Measurements from ENCODE around the gene EEF1E1.

Gene EEF1E1

DNA sequence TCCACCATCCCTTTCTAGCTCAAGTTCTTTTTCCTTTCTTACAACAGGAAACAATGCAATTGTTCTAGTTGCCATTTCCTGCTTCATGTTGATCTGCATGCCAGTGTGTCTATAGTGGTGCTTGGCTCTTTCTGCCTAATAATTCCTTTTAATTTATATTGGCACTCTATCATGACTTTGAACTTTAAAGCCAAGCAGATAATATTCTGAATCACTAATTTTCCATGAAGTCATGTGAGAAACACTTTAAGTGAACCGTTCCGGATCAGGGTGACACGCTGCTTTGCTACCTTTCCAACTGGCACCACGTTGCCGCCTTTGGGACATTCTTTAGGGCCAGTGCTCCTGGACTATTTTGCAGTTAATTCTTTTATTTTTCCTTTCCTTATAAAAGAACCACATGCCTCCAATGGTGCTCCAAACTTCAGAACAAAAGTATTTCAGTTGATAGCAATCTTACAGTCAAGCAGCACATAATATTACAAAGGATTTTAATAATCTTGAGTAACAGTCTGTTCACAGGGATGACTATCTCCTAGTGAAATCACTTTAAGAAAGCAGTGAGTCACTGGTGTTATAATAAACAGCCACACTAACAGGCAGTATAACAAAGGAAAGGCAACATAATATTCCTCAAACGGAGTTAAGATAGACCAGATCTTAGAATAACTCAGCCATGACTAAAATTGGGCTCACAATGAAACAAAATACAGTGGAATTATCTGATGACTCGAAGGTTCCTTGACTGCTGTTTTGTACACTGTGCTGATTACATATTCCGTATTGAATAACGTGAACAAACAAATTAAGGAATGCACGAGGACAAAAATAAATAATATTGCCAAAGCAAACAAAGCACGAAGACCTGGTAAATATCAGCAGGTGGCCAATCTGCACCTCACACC lies 19.1 kb downstream of the EEF1E1 start (continued):
- TF ChIP-seq, protein P1, sequence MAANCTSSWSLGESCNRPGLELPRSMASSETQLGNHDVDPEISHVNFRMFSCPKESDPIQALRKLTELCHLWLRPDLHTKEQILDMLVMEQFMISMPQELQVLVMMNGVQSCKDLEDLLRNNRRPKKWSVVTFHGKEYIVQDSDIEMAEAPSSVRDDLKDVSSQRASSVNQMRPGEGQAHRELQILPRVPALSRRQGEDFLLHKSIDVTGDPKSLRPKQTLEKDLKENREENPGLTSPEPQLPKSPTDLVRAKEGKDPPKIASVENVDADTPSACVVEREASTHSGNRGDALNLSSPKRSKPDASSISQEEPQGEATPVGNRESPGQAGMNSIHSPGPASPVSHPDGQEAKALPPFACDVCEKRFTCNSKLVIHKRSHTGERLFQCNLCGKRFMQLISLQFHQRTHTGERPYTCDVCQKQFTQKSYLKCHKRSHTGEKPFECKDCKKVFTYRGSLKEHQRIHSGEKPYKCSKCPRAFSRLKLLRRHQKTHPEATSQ (tag by site-specific recombination; IDR thresholded peaks at IDR 0.05) = no peak
- TF ChIP-seq ZNF266 (tag by site-specific recombination; IDR thresholded peaks at IDR 0.05; ENCODE audit: low read depth) = no peak
- TF ChIP-seq GFI1B (tag by site-specific recombination; IDR thresholded peaks at IDR 0.05) = no peak
- TF ChIP-seq KLF9 (tag by site-specific recombination; IDR thresholded peaks at IDR 0.05; ENCODE audit: low read depth) = 0 out of 2 replicates have a peak, but pooled peaks have one; percentile 12
- no peak for TF ChIP-seq ZNF37A (tag by site-specific recombination; IDR thresholded peaks at IDR 0.05)
- TF ChIP-seq, protein P2, sequence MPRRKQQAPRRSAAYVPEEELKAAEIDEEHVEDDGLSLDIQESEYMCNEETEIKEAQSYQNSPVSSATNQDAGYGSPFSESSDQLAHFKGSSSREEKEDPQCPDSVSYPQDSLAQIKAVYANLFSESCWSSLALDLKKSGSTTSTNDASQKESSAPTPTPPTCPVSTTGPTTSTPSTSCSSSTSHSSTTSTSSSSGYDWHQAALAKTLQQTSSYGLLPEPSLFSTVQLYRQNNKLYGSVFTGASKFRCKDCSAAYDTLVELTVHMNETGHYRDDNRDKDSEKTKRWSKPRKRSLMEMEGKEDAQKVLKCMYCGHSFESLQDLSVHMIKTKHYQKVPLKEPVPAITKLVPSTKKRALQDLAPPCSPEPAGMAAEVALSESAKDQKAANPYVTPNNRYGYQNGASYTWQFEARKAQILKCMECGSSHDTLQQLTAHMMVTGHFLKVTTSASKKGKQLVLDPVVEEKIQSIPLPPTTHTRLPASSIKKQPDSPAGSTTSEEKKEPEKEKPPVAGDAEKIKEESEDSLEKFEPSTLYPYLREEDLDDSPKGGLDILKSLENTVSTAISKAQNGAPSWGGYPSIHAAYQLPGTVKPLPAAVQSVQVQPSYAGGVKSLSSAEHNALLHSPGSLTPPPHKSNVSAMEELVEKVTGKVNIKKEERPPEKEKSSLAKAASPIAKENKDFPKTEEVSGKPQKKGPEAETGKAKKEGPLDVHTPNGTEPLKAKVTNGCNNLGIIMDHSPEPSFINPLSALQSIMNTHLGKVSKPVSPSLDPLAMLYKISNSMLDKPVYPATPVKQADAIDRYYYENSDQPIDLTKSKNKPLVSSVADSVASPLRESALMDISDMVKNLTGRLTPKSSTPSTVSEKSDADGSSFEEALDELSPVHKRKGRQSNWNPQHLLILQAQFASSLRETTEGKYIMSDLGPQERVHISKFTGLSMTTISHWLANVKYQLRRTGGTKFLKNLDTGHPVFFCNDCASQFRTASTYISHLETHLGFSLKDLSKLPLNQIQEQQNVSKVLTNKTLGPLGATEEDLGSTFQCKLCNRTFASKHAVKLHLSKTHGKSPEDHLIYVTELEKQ (tag by site-specific recombination; IDR thresholded peaks at IDR 0.05; ENCODE audit: borderline replicate concordance) = peak; percentile 65
- TF ChIP-seq, protein P3, sequence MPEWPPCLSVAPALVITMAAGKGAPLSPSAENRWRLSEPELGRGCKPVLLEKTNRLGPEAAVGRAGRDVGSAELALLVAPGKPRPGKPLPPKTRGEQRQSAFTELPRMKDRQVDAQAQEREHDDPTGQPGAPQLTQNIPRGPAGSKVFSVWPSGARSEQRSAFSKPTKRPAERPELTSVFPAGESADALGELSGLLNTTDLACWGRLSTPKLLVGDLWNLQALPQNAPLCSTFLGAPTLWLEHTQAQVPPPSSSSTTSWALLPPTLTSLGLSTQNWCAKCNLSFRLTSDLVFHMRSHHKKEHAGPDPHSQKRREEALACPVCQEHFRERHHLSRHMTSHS (tag by site-specific recombination; IDR thresholded peaks at IDR 0.05) = no peak
- TF ChIP-seq ZBTB21 (tag by site-specific recombination; IDR thresholded peaks at IDR 0.05) = 0 out of 2 replicates have a peak, but pooled peaks have one; percentile 14
- TF ChIP-seq SP3 (tag by site-specific recombination; IDR thresholded peaks at IDR 0.05) = 0 out of 2 replicates have a peak, but pooled peaks have one; percentile 23
- TF ChIP-seq ZNF157 (tag by site-specific recombination; IDR thresholded peaks at IDR 0.05) = no peak
- no peak for TF ChIP-seq WT1 (tag by site-specific recombination; IDR thresholded peaks at IDR 0.05)
- no peak for TF ChIP-seq ZNF776 (tag by site-specific recombination; IDR thresholded peaks at IDR 0.05; ENCODE audit: borderline replicate concordance)
- 0 out of 2 replicates have a peak, but pooled peaks have one; percentile 20 for TF ChIP-seq ZBTB1 (tag by site-specific recombination; IDR thresholded peaks at IDR 0.05)
- TF ChIP-seq OSR2 (tag by site-specific recombination; IDR thresholded peaks at IDR 0.05) = 0 out of 2 replicates have a peak, but pooled peaks have one; percentile 42
- TF ChIP-seq, protein P4, sequence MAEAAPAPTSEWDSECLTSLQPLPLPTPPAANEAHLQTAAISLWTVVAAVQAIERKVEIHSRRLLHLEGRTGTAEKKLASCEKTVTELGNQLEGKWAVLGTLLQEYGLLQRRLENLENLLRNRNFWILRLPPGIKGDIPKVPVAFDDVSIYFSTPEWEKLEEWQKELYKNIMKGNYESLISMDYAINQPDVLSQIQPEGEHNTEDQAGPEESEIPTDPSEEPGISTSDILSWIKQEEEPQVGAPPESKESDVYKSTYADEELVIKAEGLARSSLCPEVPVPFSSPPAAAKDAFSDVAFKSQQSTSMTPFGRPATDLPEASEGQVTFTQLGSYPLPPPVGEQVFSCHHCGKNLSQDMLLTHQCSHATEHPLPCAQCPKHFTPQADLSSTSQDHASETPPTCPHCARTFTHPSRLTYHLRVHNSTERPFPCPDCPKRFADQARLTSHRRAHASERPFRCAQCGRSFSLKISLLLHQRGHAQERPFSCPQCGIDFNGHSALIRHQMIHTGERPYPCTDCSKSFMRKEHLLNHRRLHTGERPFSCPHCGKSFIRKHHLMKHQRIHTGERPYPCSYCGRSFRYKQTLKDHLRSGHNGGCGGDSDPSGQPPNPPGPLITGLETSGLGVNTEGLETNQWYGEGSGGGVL (tag by site-specific recombination; IDR thresholded peaks at IDR 0.05) = peak; percentile 8; the same call in 1 of the 2 replicates
- TF ChIP-seq ZNF423 (tag by site-specific recombination; IDR thresholded peaks at IDR 0.05) = no peak
- peak; percentile 75 for TF ChIP-seq ZNF366 (tag by site-specific recombination; conservative IDR thresholded peaks at IDR 0.05)
- no peak for TF ChIP-seq ZNF777 (tag by site-specific recombination; IDR thresholded peaks at IDR 0.05; ENCODE audit: borderline replicate concordance)
- no peak for TF ChIP-seq ZNF544 (tag by site-specific recombination; IDR thresholded peaks at IDR 0.05)
- TF ChIP-seq ZEB2 (tag by site-specific recombination; IDR thresholded peaks at IDR 0.05) = peak; percentile 68; the same call in 1 of the 2 replicates
- no peak for TF ChIP-seq ZNF221 (tag by site-specific recombination; IDR thresholded peaks at IDR 0.05; ENCODE audit: borderline replicate concordance)
- no peak for TF ChIP-seq ZBTB48 (tag by site-specific recombination; IDR thresholded peaks at IDR 0.05)
- TF ChIP-seq, protein P5, sequence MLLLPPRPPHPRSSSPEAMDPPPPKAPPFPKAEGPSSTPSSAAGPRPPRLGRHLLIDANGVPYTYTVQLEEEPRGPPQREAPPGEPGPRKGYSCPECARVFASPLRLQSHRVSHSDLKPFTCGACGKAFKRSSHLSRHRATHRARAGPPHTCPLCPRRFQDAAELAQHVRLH (tag by site-specific recombination; IDR thresholded peaks at IDR 0.05) = no peak
- TF ChIP-seq, protein P6, sequence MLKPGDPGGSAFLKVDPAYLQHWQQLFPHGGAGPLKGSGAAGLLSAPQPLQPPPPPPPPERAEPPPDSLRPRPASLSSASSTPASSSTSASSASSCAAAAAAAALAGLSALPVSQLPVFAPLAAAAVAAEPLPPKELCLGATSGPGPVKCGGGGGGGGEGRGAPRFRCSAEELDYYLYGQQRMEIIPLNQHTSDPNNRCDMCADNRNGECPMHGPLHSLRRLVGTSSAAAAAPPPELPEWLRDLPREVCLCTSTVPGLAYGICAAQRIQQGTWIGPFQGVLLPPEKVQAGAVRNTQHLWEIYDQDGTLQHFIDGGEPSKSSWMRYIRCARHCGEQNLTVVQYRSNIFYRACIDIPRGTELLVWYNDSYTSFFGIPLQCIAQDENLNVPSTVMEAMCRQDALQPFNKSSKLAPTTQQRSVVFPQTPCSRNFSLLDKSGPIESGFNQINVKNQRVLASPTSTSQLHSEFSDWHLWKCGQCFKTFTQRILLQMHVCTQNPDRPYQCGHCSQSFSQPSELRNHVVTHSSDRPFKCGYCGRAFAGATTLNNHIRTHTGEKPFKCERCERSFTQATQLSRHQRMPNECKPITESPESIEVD (tag by site-specific recombination; IDR thresholded peaks at IDR 0.05) = peak; percentile 91
- TF ChIP-seq ZFP37 (tag by site-specific recombination; IDR thresholded peaks at IDR 0.05) = no peak
- peak; percentile 65; the same call in 1 of the 2 replicates for TF ChIP-seq BCL11A (tag by site-specific recombination; IDR thresholded peaks at IDR 0.05; ENCODE audit: low read depth)
- TF ChIP-seq ZFHX2 (tag by site-specific recombination; conservative IDR thresholded peaks at IDR 0.05) = no peak
- TF ChIP-seq, protein P7, sequence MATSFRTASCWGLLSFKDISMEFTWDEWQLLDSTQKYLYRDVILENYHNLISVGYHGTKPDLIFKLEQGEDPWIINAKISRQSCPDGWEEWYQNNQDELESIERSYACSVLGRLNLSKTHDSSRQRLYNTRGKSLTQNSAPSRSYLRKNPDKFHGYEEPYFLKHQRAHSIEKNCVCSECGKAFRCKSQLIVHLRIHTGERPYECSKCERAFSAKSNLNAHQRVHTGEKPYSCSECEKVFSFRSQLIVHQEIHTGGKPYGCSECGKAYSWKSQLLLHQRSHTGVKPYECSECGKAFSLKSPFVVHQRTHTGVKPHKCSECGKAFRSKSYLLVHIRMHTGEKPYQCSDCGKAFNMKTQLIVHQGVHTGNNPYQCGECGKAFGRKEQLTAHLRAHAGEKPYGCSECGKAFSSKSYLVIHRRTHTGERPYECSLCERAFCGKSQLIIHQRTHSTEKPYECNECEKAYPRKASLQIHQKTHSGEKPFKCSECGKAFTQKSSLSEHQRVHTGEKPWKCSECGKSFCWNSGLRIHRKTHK (tag by site-specific recombination; IDR thresholded peaks at IDR 0.05) = no peak
